Epithelial cell of esophagus (primary cell): ENCODE measurements around the gene HPGD.
"Not testable (repeated sequence)": the region's sequence is repeated elsewhere in the genome, so short reads cannot be mapped to it uniquely, and the experiment has no call there.

ENCODE experiments used
- DNase-seq: peaks from one replicate; pipeline ENCODE4 v3.0.0; 2010; ENCODE audit warnings: low read depth
- H3K4me3 ChIP-seq: 2 replicates; pipeline ENCODE4 v1.5.1; 2011; ENCODE audit warnings: mild to moderate bottlenecking, low read length, control low read depth
- CTCF ChIP-seq: IDR thresholded peaks from 2 replicates; pipeline ENCODE4 v1.5.1; 2011; ENCODE audit warnings: low read depth, mild to moderate bottlenecking, low read length, control low read depth, inconsistent platforms; ENCODE audit not compliant: insufficient read depth; ENCODE audit errors: missing control alignments

Gene HPGD

GRCh38 chr4:174496631-174497432 lies 25.5 kb downstream of the HPGD start:
- no peak for TF ChIP-seq CTCF
- no peak for DNase-seq
- no peak overlapping the region for H3K4me3 ChIP-seq

- DNase-seq, result no peak
- TF ChIP-seq CTCF, result no peak
- no peak overlapping the region for H3K4me3 ChIP-seq
Measured at GRCh38 chr4:174495626-174496025, 26.7 kb downstream of the HPGD start.

- no peak for DNase-seq
- TF ChIP-seq CTCF, result no peak
Measured at GRCh38 chr4:174494726-174495125, 27.6 kb downstream of the HPGD start.

GRCh38 chr4:174494146-174494545 lies 28.1 kb downstream of the HPGD start:
- no peak for DNase-seq
- no peak overlapping the region for H3K4me3 ChIP-seq
- no peak for TF ChIP-seq CTCF

More at GRCh38 chr4:174494726-174495125, 27.6 kb downstream of the HPGD start:
- H3K4me3 ChIP-seq, result no peak overlapping the region

- no peak for TF ChIP-seq CTCF
- DNase-seq, result peak; percentile 40
- no peak overlapping the region for H3K4me3 ChIP-seq
Measured at GRCh38 chr4:174490451-174490961, 31.8 kb downstream of the HPGD start.

- H3K4me3 ChIP-seq, DNase-seq: not testable (repeated sequence)
Measured at GRCh38 chr4:174488368-174488767, 33.9 kb downstream of the HPGD start.

GRCh38 chr4:174485025-174485424 lies 37.3 kb downstream of the HPGD start:
- no peak overlapping the region for H3K4me3 ChIP-seq
- no peak for TF ChIP-seq CTCF
- DNase-seq, result no peak
